Type B pancreatic cell (in vitro differentiated cells): Measurements from ENCODE around the gene AQP5. TPM values are rescaled to one million over a fixed set of nuclear protein-coding genes. Genes with fewer than 3 reads are reported as not detected.

ENCODE experiments used
- DNase-seq: peaks from one replicate; pipeline ENCODE4 v3.0.0; 2021; ENCODE audit warnings: mixed read lengths; ENCODE audit not compliant: unreplicated experiment; ENCODE audit errors: extremely low spot score
- H3K27ac Mint-ChIP-seq: 2 replicates; pipeline ENCODE4 v1.8.0; 2021; ENCODE audit warnings: mild to moderate bottlenecking, mixed read lengths
- H3K27me3 Mint-ChIP-seq: 2 replicates; pipeline ENCODE4 v1.8.0; 2021; ENCODE audit warnings: mixed read lengths
- H3K36me3 Mint-ChIP-seq: 2 replicates; pipeline ENCODE4 v1.8.0; 2021; ENCODE audit warnings: mixed read lengths
- H3K4me1 Mint-ChIP-seq: one replicate; pipeline ENCODE4 v1.8.0; 2021; ENCODE audit warnings: mixed read lengths; ENCODE audit not compliant: unreplicated experiment
- H3K4me3 Mint-ChIP-seq: 2 replicates; pipeline ENCODE4 v1.8.0; 2021; ENCODE audit warnings: mild to moderate bottlenecking, mixed read lengths
- H3K9me3 Mint-ChIP-seq: 2 replicates; pipeline ENCODE4 v1.8.0; 2021; ENCODE audit warnings: mixed read lengths
- CTCF ChIP-seq: fragments of 200-600 bp; sonication (generic); conservative IDR thresholded peaks from 2 replicates; pipeline ENCODE4 v1.5.0; 2021; ENCODE audit warnings: antibody characterized with exemption, mild to moderate bottlenecking
- total RNA-seq: library from RNA; stranded (reverse); gene quantifications from 2 replicates; pipeline ENCODE4 v1.2.1, GENCODE V29; 2021; ENCODE audit warnings: low replicate concordance

Gene AQP5
- total RNA-seq, 1 donor from 2014 or later, result 0.97 TPM

- no peaks in the 10 kb centered on the region for H3K36me3 Mint-ChIP-seq
These were observed 9.1 kb upstream of the AQP5 start for GRCh38 chr12:49952391-49953055.

GRCh38 chr12:49953151-49953550 lies 8.5 kb upstream of the AQP5 start:
- Mint-ChIP-seq H3K27ac (no peak overlapping the region), H3K4me1 (peaks cover 8% of the 10 kb centered on the region), H3K36me3 (no peaks in the 10 kb centered on the region), H3K27me3 (peaks cover 27% of the 10 kb centered on the region), H3K9me3 (no peaks in the 10 kb centered on the region), H3K4me3 (no peak overlapping the region)
- DNase-seq, result no peak
- no peak for TF ChIP-seq CTCF

More at GRCh38 chr12:49952391-49953055, 9.1 kb upstream of the AQP5 start:
- H3K27ac Mint-ChIP-seq, result no peak overlapping the region
- H3K9me3 Mint-ChIP-seq, result no peaks in the 10 kb centered on the region
- peaks cover 8% of the 10 kb centered on the region for H3K4me1 Mint-ChIP-seq
- peaks cover 20% of the 10 kb centered on the region for H3K27me3 Mint-ChIP-seq
- TF ChIP-seq CTCF, result no peak
- no peak for DNase-seq
- H3K4me3 Mint-ChIP-seq, result no peak overlapping the region

- H3K4me3 Mint-ChIP-seq, result no peak overlapping the region
- no peak for TF ChIP-seq CTCF
- H3K9me3 Mint-ChIP-seq, result no peaks in the 10 kb centered on the region
- H3K27ac Mint-ChIP-seq, result no peak overlapping the region
- no peak for DNase-seq
- peaks cover 8% of the 10 kb centered on the region for H3K4me1 Mint-ChIP-seq
- H3K27me3 Mint-ChIP-seq, result peaks cover 37% of the 10 kb centered on the region
- H3K36me3 Mint-ChIP-seq, result no peaks in the 10 kb centered on the region
These were observed 7.5 kb upstream of the AQP5 start for GRCh38 chr12:49953961-49954846.

- peaks cover 5% of the 10 kb centered on the region for H3K4me1 Mint-ChIP-seq
- H3K27ac Mint-ChIP-seq, result no peak overlapping the region
- H3K27me3 Mint-ChIP-seq, result peaks cover 47% of the 10 kb centered on the region
- H3K4me3 Mint-ChIP-seq, result no peak overlapping the region
- no peak for DNase-seq
- H3K9me3 Mint-ChIP-seq, result no peaks in the 10 kb centered on the region
- no peaks in the 10 kb centered on the region for H3K36me3 Mint-ChIP-seq
- TF ChIP-seq CTCF, result no peak
These were observed 6.5 kb upstream of the AQP5 start for GRCh38 chr12:49954863-49955830.
